Common myeloid progenitor, CD34-positive (primary cell): ENCODE measurements around the gene NUDT12.

Experiments
- CTCF ChIA-PET: fragments of 350-600 bp; sonication (Branson Sonifier 250); formaldehyde crosslinking; loops from one replicate; lab custom pipeline; 2021; ENCODE audit warnings: antibody characterized with exemption; lab: Charles Lee
- POLR2A ChIA-PET: fragments of 350-600 bp; sonication (Branson Sonifier 250); formaldehyde crosslinking; loops from one replicate; lab custom pipeline; 2021; ENCODE audit warnings: antibody characterized with exemption; lab: Charles Lee
- DNase-seq, 3 donors: peaks; one replicate each; pipeline versions ENCODE4 v3.0.0 to v3.0.0-alpha.2; 2013
- H3K27ac ChIP-seq, 2 experiments: 1 replicate in 1 of 2; 2 replicates in 1 of 2; pipeline ENCODE4 v1.7.0; 2013; ENCODE audit warnings: inconsistent platforms in 2 of 2, low read length in 2 of 2, mild to moderate bottlenecking in 2 of 2, low read depth in 1 of 2, moderate library complexity in 1 of 2; ENCODE audit not compliant: severe bottlenecking in 2 of 2, insufficient read depth in 1 of 2, poor library complexity in 1 of 2
- H3K27me3 ChIP-seq, 5 experiments: replicated peaks in 2 of 5; 1 replicate in 3 of 5; 2 replicates in 2 of 5; pipeline versions ENCODE4 v1.6.1 to v1.7.0; 2013; ENCODE audit warnings: low read length in 4 of 5, mild to moderate bottlenecking in 2 of 5, moderate library complexity in 2 of 5, inconsistent platforms in 1 of 5; ENCODE audit not compliant: insufficient read depth in 5 of 5, control insufficient read depth in 4 of 5
- H3K36me3 ChIP-seq, 4 experiments: 1 replicate in 2 of 4; 2 replicates in 2 of 4; pipeline versions ENCODE4 v1.6.1 to v1.7.0; 2013; ENCODE audit warnings: low read length in 3 of 4, control low read depth in 1 of 4, mild to moderate bottlenecking in 1 of 4; ENCODE audit not compliant: control insufficient read depth in 4 of 4, insufficient read depth in 4 of 4
- H3K4me1 ChIP-seq, 4 experiments: 1 replicate in 3 of 4; 2 replicates in 1 of 4; pipeline versions ENCODE4 v1.6.1 to v1.7.1; 2013; ENCODE audit warnings: low read length in 3 of 4, mild to moderate bottlenecking in 3 of 4, control low read depth in 1 of 4, inconsistent platforms in 1 of 4, moderate library complexity in 1 of 4; ENCODE audit not compliant: control insufficient read depth in 4 of 4, insufficient read depth in 4 of 4; ENCODE audit errors: control extremely low read depth in 1 of 4
- H3K4me3 ChIP-seq, 7 experiments: 1 replicate in 4 of 7; 2 replicates in 3 of 7; pipeline versions ENCODE4 v1.5.1 to v1.7.0; 2013; ENCODE audit warnings: mild to moderate bottlenecking in 7 of 7, low read length in 6 of 7, moderate library complexity in 6 of 7, inconsistent platforms in 2 of 7, low read depth in 2 of 7, control low read depth in 1 of 7; ENCODE audit not compliant: insufficient read depth in 4 of 7, control insufficient read depth in 1 of 7; ENCODE audit errors: extremely low read depth in 1 of 7
- H3K9me3 ChIP-seq, 5 experiments: 1 replicate in 4 of 5; 2 replicates in 1 of 5; pipeline versions ENCODE4 v1.6.1 to v1.7.1; 2013; ENCODE audit warnings: low read length in 4 of 5, mild to moderate bottlenecking in 2 of 5, inconsistent platforms in 1 of 5, low read depth in 1 of 5, moderate library complexity in 1 of 5; ENCODE audit not compliant: control insufficient read depth in 4 of 5, insufficient read depth in 2 of 5; ENCODE audit errors: control extremely low read depth in 1 of 5
- WGBS: methylation state at CpG from one replicate; pipeline ENCODE4 v1.1.5; 2013; ENCODE audit not compliant: insufficient coverage; 5-methylcytosine and 5-hydroxymethylcytosine counted together

NUDT12 gene

DNA sequence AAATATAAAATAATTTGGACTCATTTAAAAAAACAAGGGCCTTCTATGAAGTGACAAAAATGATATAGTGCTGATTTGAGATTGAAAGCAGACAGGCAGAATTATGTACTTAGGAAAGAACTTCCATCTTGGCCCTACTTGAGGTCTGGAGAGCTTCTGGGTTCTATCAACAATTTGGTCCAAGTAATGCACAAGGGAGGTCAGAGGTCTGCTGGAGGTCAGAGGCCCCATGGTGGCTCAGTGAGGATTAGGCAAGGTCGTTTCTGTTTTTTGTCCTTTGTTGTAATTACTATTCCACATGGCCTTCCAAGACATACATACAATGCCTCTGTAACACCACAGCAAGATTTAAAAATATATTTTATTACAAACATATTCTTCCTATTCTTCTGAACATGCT lies 37.2 kb downstream of the NUDT12 start:
- no CpG with 5 or more reads among the region's 1 CpG for WGBS
- no peak overlapping the region for H3K4me3 ChIP-seq
- H3K27me3 ChIP-seq: no peaks in the 10 kb centered on the region
- H3K27ac ChIP-seq: no peak overlapping the region
- POLR2A ChIA-PET: no interaction called here
- CTCF ChIA-PET: no interaction called here
- H3K4me1 ChIP-seq: no peaks in the 10 kb centered on the region
- no peak for DNase-seq
- no peaks in the 10 kb centered on the region for H3K36me3 ChIP-seq
- H3K9me3 ChIP-seq: no peaks in the 10 kb centered on the region

DNA sequence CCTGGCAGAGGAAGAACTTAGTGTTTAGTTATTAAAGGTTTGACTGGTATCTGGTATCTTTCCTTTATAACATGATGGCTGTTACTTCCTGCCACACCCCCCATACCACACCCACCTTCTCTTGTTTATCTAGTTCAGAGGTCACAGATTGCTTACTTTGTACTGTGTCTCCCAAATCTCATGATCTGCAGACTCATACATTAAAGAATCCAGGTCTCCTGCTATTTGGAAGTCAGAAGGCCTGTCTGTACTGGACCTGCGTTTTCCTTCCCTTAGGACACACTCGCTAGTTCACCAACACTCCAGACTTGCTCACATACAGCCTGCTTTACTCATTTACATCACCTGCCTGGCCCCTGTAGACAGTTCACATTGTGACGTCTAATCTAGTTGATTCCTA lies 39.3 kb downstream of the NUDT12 start:
- no peaks in the 10 kb centered on the region for H3K36me3 ChIP-seq
- no peaks in the 10 kb centered on the region for H3K4me1 ChIP-seq
- no peak overlapping the region for H3K27ac ChIP-seq
- no peak overlapping the region for H3K4me3 ChIP-seq
- 100% methylated on average over 3 of the region's 3 CpGs for WGBS
- H3K27me3 ChIP-seq: no peaks in the 10 kb centered on the region
- H3K9me3 ChIP-seq: no peaks in the 10 kb centered on the region
- POLR2A ChIA-PET: no interaction called here
- CTCF ChIA-PET: no interaction called here
- DNase-seq: no peak

DNA sequence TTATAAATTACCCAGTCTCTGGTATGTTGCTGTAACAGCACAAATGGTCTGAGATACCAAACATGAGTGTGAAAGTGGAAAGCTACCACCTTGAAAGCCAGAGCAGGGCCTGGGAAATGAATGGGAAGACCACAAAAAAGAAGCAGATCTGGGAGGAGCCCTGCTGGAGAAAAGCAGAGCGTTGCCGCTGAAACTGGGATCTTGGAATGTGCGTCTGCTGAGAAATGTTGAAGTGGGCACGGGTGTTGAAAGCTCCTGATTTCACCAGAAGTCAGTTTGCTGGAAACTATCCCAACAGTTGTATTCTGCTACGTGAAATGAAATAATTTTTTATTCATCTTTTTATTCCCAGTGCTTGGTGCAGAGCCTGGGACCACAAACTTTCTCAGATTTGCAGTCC lies 40.0 kb downstream of the NUDT12 start:
- Histone ChIP-seq H3K36me3 (no peaks in the 10 kb centered on the region), H3K9me3 (no peaks in the 10 kb centered on the region), H3K4me3 (no peak overlapping the region), H3K27ac (no peak overlapping the region), H3K27me3 (no peaks in the 10 kb centered on the region), H3K4me1 (no peaks in the 10 kb centered on the region)
- 98% methylated on average over 5 of the region's 5 CpGs for WGBS
- POLR2A ChIA-PET: no interaction called here
- DNase-seq: no peak
- CTCF ChIA-PET: no interaction called here

DNA sequence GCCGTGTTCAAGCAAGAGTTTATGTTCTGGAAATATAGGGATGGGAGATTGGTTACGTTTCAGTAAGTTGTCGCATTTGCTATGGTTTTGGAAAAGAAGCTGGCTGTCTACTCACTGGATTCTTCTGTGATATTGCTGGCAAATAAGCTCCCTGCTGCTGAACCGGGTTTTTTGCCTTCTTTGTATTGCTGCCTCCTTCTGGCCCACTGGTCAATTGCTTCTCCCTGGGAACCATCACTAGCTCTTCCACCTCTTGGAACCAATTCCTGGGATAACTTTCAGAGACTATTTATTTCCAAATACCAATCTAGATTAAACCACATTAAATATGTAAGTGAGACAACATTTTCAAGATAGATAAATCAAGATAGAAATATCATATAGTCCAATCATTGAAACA lies 43.0 kb downstream of the NUDT12 start:
- Histone ChIP-seq H3K4me1 (no peaks in the 10 kb centered on the region), H3K27ac (no peak overlapping the region), H3K9me3 (no peaks in the 10 kb centered on the region), H3K36me3 (no peaks in the 10 kb centered on the region), H3K4me3 (no peak overlapping the region), H3K27me3 (no peaks in the 10 kb centered on the region)
- ChIA-PET POLR2A (no interaction called here), CTCF (interaction anchor here (1.0 kb wide), 1 partner anchor 13 kb away, joined by 3 read pairs; no protein-coding TSS in a partner anchor)
- WGBS: 100% methylated on average over 3 of the region's 4 CpGs
- DNase-seq: no peak

DNA sequence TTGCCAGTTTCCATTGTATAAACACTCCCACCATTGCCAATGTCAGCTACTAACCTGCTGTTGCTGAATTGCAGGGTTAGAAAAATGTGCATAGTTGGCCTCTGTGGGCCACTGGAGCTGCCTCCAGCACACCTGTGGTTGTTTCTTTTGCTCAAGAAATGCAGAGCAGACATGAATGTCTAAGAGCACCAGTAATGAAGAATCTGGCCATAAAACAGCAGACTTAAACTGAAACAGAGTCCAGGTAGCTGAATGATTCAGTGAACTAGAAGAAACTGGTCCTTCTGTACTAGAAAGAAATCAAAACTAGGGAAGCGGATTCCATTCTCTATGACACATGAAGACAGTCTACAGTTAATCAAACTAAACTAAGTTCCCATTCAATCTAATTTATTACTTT lies 48.2 kb downstream of the NUDT12 start:
- Histone ChIP-seq H3K4me3 (no peak overlapping the region), H3K27me3 (no peaks in the 10 kb centered on the region), H3K9me3 (no peaks in the 10 kb centered on the region), H3K4me1 (peaks cover 0 to 4% (median 0%) of the 10 kb centered on the region in 4 experiments), H3K27ac (no peak overlapping the region), H3K36me3 (no peaks in the 10 kb centered on the region)
- ChIA-PET CTCF (interaction anchor here (0.9 kb wide), 1 partner anchor 10 kb away, joined by 3 read pairs; no protein-coding TSS in a partner anchor), POLR2A (no interaction called here)
- WGBS: no CpG with 5 or more reads among the region's 1 CpG
- no peak for DNase-seq

DNA sequence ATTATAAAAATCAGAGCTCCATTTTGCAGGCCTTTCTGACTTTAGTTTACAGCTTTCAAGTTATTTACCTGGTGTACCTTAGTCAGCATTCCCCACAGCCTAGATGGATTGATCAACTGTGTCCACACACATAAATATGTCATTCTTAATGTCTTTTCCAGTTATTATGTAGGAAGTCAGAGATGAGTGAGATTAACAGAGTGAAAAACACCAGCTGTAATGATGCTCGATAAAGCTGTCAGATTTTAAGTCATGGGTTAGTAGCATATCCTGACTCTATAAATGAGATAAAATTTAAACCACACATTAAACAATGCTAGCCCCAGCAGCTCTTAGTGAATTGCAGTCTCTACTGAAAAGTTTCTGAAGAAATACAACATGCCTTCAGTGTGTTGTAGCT lies 48.9 kb downstream of the NUDT12 start:
- POLR2A ChIA-PET: no interaction called here
- Histone ChIP-seq H3K27me3 (no peaks in the 10 kb centered on the region), H3K4me1 (peaks cover 0 to 4% (median 0%) of the 10 kb centered on the region in 4 experiments), H3K27ac (no peak overlapping the region), H3K9me3 (no peaks in the 10 kb centered on the region), H3K36me3 (no peaks in the 10 kb centered on the region), H3K4me3 (no peak overlapping the region)
- WGBS: no CpG with 5 or more reads among the region's 1 CpG
- no peak for DNase-seq
- CTCF ChIA-PET: interaction anchor here (0.9 to 1.7 kb wide), 3 partner anchors 9 to 73 kb away, joined by 3 to 6 read pairs (median 3); no protein-coding TSS in a partner anchor

DNA sequence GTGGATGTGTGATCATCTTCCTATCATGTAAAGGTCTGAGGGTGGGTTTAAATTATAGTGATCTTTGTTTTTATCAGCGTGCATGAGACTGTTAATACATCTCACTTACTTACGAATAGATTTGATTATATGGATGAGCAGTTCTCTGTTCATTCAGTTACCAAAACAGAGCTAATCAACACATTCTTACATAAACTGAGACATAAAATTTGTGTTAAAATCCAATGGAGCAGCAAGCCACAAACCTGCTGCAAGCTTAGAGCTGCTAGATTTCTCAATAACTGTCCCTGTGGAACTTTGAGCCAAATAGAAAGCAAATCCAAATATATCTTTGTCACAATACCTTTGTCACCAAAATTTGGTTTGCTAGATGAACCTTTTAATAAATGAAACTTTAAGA lies 50.1 kb downstream of the NUDT12 start:
- Histone ChIP-seq H3K27me3 (no peaks in the 10 kb centered on the region), H3K4me3 (no peak overlapping the region), H3K9me3 (no peaks in the 10 kb centered on the region), H3K27ac (no peak overlapping the region), H3K36me3 (no peaks in the 10 kb centered on the region), H3K4me1 (peaks cover 0 to 4% (median 0%) of the 10 kb centered on the region in 4 experiments)
- ChIA-PET CTCF (interaction anchor here (0.9 to 1.7 kb wide), 2 partner anchors 14 to 958 kb away, joined by 3 to 6 read pairs; no protein-coding TSS in a partner anchor), POLR2A (no interaction called here)
- DNase-seq: no peak
- no CpG with 5 or more reads among the region's 2 CpGs for WGBS
